ENCODE results near the gene CYP2D6.
"Not testable (repeated sequence)": the region's sequence is repeated elsewhere in the genome, so short reads cannot be mapped to it uniquely, and the experiment has no call there.

CYP2D6 gene

GRCh38 chr22:42152661-42153270 lies 22.2 kb upstream of the CYP2D6 start:
- H3K4me1 ChIP-seq (ENCODE audit: low read depth, poor library complexity, severe bottlenecking), result no peaks in the 10 kb centered on the region
- no peaks in the 10 kb centered on the region for H3K79me2 ChIP-seq (ENCODE audit: insufficient read depth, low read depth)
- no peaks in the 10 kb centered on the region for H3K27me3 ChIP-seq (ENCODE audit: insufficient read depth, low read depth)
- no peak overlapping the region for H3K9ac ChIP-seq
- no peak overlapping the region for H2AFZ ChIP-seq (ENCODE audit: low read depth)
- no peak overlapping the region for H3K4me2 ChIP-seq
- TF ChIP-seq CTCF (conservative IDR thresholded peaks at IDR 0.05; ENCODE audit: low read depth, low read length), result no peak
- H3K4me3 ChIP-seq (IDR thresholded peaks at IDR 0.05; ENCODE audit: insufficient read depth, low read depth, low read length), result no peak overlapping the region
- no peaks in the 10 kb centered on the region for H3K36me3 ChIP-seq (ENCODE audit: insufficient read depth)
- H3K27ac ChIP-seq, result no peak overlapping the region
- H4K20me1 ChIP-seq (ENCODE audit: insufficient read depth), result no peaks in the 10 kb centered on the region

GRCh38 chr22:42151924-42152635 lies 21.5 kb upstream of the CYP2D6 start:
- Histone ChIP-seq H3K79me2 (ENCODE audit: insufficient read depth, low read depth) (no peaks in the 10 kb centered on the region), H4K20me1 (ENCODE audit: insufficient read depth) (no peaks in the 10 kb centered on the region)
- no peak for TF ChIP-seq CTCF (conservative IDR thresholded peaks at IDR 0.05; ENCODE audit: low read depth, low read length)

GRCh38 chr22:42150727-42151590 lies 20.3 kb upstream of the CYP2D6 start:
- H2AFZ ChIP-seq (ENCODE audit: low read depth), result no peak overlapping the region
- TF ChIP-seq CTCF (conservative IDR thresholded peaks at IDR 0.05; ENCODE audit: low read depth, low read length), result no peak
- H3K4me2 ChIP-seq, result no peak overlapping the region
- no peaks in the 10 kb centered on the region for H3K36me3 ChIP-seq (ENCODE audit: insufficient read depth)
- no peak overlapping the region for H3K9ac ChIP-seq
- no peaks in the 10 kb centered on the region for H3K79me2 ChIP-seq (ENCODE audit: insufficient read depth, low read depth)
- H3K4me1 ChIP-seq (ENCODE audit: low read depth, poor library complexity, severe bottlenecking), result no peaks in the 10 kb centered on the region
- H3K4me3 ChIP-seq (IDR thresholded peaks at IDR 0.05; ENCODE audit: insufficient read depth, low read depth, low read length), result no peak overlapping the region
- H3K27me3 ChIP-seq (ENCODE audit: insufficient read depth, low read depth), result no peaks in the 10 kb centered on the region
- H4K20me1 ChIP-seq (ENCODE audit: insufficient read depth), result no peaks in the 10 kb centered on the region
- H3K27ac ChIP-seq, result no peak overlapping the region

More at GRCh38 chr22:42151924-42152635, 21.5 kb upstream of the CYP2D6 start:
- Histone ChIP-seq H3K4me3 (IDR thresholded peaks at IDR 0.05; ENCODE audit: insufficient read depth, low read depth, low read length) (no peak overlapping the region), H3K27me3 (ENCODE audit: insufficient read depth, low read depth) (no peaks in the 10 kb centered on the region), H3K9ac (no peak overlapping the region), H3K4me2 (no peak overlapping the region), H3K27ac (no peak overlapping the region), H3K4me1 (ENCODE audit: low read depth, poor library complexity, severe bottlenecking) (no peaks in the 10 kb centered on the region), H2AFZ (ENCODE audit: low read depth) (no peak overlapping the region), H3K36me3 (ENCODE audit: insufficient read depth) (no peaks in the 10 kb centered on the region)

- not testable (repeated sequence) for H3K27me3 ChIP-seq (ENCODE audit: insufficient read depth, low read depth); H3K36me3 ChIP-seq (ENCODE audit: insufficient read depth)
Measured at GRCh38 chr22:42149798-42150197, 19.2 kb upstream of the CYP2D6 start.

More at GRCh38 chr22:42149798-42150197, 19.2 kb upstream of the CYP2D6 start:
- H3K79me2 ChIP-seq (ENCODE audit: insufficient read depth, low read depth); H3K4me3 ChIP-seq (IDR thresholded peaks at IDR 0.05; ENCODE audit: insufficient read depth, low read depth, low read length); H3K4me2 ChIP-seq; H3K9ac ChIP-seq; H3K27ac ChIP-seq; H3K4me1 ChIP-seq (ENCODE audit: low read depth, poor library complexity, severe bottlenecking); H4K20me1 ChIP-seq (ENCODE audit: insufficient read depth); H2AFZ ChIP-seq (ENCODE audit: low read depth): not testable (repeated sequence)

All from KMS-11 (cell line).